ENCODE measurements around the gene GSG1.
"Not testable (repeated sequence)": the region's sequence is repeated elsewhere in the genome, so short reads cannot be mapped to it uniquely, and the experiment has no call there.

Gene GSG1

DNA sequence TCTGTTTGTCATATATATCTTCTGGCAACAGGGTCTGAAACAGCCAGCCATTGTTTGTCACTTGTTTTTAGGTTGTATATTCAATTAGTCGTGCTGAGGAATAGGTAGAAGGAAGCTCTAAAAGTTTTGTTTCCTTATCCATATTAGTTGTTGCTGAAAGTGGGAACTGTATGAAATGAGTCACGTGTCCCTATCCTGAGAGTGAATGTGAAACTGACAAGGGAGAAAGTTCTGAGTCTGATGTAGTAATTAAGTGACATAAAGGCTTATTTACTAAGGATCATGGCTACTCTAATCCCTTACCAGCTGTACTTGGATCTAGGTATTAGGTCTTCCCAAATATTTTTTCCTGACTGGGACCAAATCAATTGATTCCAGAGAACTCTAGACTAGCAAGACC lies 42.9 kb downstream of the GSG1 start:
- no peak overlapping the region for H3K27ac ChIP-seq
- H3K27me3 ChIP-seq (replicated peaks): no peaks in the 10 kb centered on the region
- H3K36me3 ChIP-seq (replicated peaks): no peaks in the 10 kb centered on the region
- in situ Hi-C loops (cut with HindIII; ENCODE audit: low pct_ligation_motif_present, low sequenced_read_pairs): no loop called here
- no peak overlapping the region for H3K4me3 ChIP-seq (ENCODE audit: low read depth, low read length)
- TF ChIP-seq, protein P1, sequence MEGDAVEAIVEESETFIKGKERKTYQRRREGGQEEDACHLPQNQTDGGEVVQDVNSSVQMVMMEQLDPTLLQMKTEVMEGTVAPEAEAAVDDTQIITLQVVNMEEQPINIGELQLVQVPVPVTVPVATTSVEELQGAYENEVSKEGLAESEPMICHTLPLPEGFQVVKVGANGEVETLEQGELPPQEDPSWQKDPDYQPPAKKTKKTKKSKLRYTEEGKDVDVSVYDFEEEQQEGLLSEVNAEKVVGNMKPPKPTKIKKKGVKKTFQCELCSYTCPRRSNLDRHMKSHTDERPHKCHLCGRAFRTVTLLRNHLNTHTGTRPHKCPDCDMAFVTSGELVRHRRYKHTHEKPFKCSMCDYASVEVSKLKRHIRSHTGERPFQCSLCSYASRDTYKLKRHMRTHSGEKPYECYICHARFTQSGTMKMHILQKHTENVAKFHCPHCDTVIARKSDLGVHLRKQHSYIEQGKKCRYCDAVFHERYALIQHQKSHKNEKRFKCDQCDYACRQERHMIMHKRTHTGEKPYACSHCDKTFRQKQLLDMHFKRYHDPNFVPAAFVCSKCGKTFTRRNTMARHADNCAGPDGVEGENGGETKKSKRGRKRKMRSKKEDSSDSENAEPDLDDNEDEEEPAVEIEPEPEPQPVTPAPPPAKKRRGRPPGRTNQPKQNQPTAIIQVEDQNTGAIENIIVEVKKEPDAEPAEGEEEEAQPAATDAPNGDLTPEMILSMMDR (IDR thresholded peaks at IDR 0.05; ENCODE audit: low read depth, low read length, missing control alignments): no peak
- DNase-seq: no peak

GRCh38 chr12:13053617-13054016 lies 49.9 kb downstream of the GSG1 start:
- H3K4me3 ChIP-seq (ENCODE audit: low read depth, low read length); H3K36me3 ChIP-seq (replicated peaks); in situ Hi-C loops (cut with HindIII; ENCODE audit: low pct_ligation_motif_present, low sequenced_read_pairs); H3K27me3 ChIP-seq (replicated peaks); H3K27ac ChIP-seq; DNase-seq: not testable (repeated sequence)

GRCh38 chr12:13052421-13052820 lies 51.0 kb downstream of the GSG1 start:
- no peaks in the 10 kb centered on the region for H3K27me3 ChIP-seq (replicated peaks)
- TF ChIP-seq, protein P1 (IDR thresholded peaks at IDR 0.05; ENCODE audit: low read depth, low read length, missing control alignments): no peak
- no peaks in the 10 kb centered on the region for H3K36me3 ChIP-seq (replicated peaks)
- no peak overlapping the region for H3K4me3 ChIP-seq (ENCODE audit: low read depth, low read length)
- DNase-seq: no peak
- H3K27ac ChIP-seq: no peak overlapping the region
- in situ Hi-C loops (cut with HindIII; ENCODE audit: low pct_ligation_motif_present, low sequenced_read_pairs): no loop called here

- TF ChIP-seq, protein P1 (IDR thresholded peaks at IDR 0.05; ENCODE audit: low read depth, low read length, missing control alignments): no peak
- Histone ChIP-seq H3K36me3 (replicated peaks) (no peaks in the 10 kb centered on the region), H3K27ac (no peak overlapping the region), H3K27me3 (replicated peaks) (no peaks in the 10 kb centered on the region), H3K4me3 (ENCODE audit: low read depth, low read length) (no peak overlapping the region)
- in situ Hi-C loops (cut with HindIII; ENCODE audit: low pct_ligation_motif_present, low sequenced_read_pairs): no loop called here
- DNase-seq: peak; percentile 11
Measured at GRCh38 chr12:13049816-13050215, 53.7 kb downstream of the GSG1 start.

DNA sequence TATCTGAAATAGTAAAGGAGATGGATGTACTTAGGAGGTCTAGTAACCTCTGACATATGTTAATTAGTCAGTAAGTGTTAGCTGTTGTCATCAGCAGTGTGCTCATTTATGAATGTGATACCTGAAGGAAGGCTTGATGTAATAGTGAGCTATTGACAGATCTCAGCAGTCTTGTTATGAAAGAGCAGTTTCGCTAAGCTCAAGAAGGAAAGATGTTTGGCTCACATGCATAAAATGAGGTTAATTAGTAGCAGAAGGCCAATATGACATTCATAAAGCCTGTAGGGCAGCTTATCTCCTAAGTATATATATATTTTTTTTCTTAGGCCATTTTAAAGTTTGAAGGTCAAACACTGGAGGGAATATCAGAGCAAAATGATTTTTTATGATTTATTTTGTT lies 56.5 kb downstream of the GSG1 start:
- no peak overlapping the region for H3K4me3 ChIP-seq (ENCODE audit: low read depth, low read length)
- H3K27me3 ChIP-seq (replicated peaks): no peaks in the 10 kb centered on the region
- H3K27ac ChIP-seq: no peak overlapping the region
- H3K36me3 ChIP-seq (replicated peaks): no peaks in the 10 kb centered on the region
- in situ Hi-C loops (cut with HindIII; ENCODE audit: low pct_ligation_motif_present, low sequenced_read_pairs): no loop called here
- DNase-seq: no peak
- TF ChIP-seq, protein P1 (IDR thresholded peaks at IDR 0.05; ENCODE audit: low read depth, low read length, missing control alignments): no peak

DNA sequence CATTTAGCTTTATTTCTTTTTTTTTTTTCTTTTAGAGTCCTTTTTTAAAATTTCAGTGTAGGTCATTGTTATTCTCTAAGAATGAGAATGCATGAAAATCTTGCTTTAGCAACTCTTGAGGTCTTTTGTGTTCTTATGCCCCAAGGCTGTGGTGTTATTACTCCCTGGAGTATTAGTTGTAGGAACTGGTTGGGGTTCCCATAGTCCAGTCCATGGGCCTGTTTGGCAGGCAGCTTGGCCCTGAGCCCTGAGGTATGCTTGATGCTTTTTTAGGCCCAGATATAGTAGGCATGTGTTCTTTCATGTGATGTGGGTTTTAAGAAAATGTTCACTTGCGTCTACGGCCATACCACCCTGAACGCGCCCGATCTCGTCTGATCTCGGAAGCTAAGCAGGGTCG lies 57.7 kb downstream of the GSG1 start:
- in situ Hi-C loops (cut with HindIII; ENCODE audit: low pct_ligation_motif_present, low sequenced_read_pairs): no loop called here
- Histone ChIP-seq H3K27ac (no peak overlapping the region), H3K27me3 (replicated peaks) (no peaks in the 10 kb centered on the region), H3K36me3 (replicated peaks) (no peaks in the 10 kb centered on the region), H3K4me3 (ENCODE audit: low read depth, low read length) (no peak overlapping the region)
- no peak for DNase-seq
- TF ChIP-seq, protein P1 (IDR thresholded peaks at IDR 0.05; ENCODE audit: low read depth, low read length, missing control alignments): no peak

All from brain microvascular endothelial cell (primary cell).